HG02938 (cell line): Measurements from ENCODE around the gene TBC1D14.
A peak's percentile ranks its signal among the peaks of the same experiment; 100 is the strongest.
"Not testable (repeated sequence)": the region's sequence is repeated elsewhere in the genome, so short reads cannot be mapped to it uniquely, and the experiment has no call there.

ENCODE experiments used
- ATAC-seq: cut with Tn5 transposase; IDR thresholded peaks from one replicate; pipeline ENCODE4 v1.9.1; 2021; ENCODE audit warnings: mild to moderate bottlenecking, moderate library complexity; ENCODE audit not compliant: unreplicated experiment

Gene TBC1D14

GRCh38 chr4:6908432-6909112, 1.1 kb upstream of the TBC1D14 start:
- ATAC-seq, result no peak

GRCh38 chr4:6909970-6910339, 329 bp downstream of the TBC1D14 start:
- ATAC-seq, result peak; percentile 32

GRCh38 chr4:6910340-6910959, 824 bp downstream of the TBC1D14 start:
- no peak for ATAC-seq

- no peak for ATAC-seq
Measured at GRCh38 chr4:6910960-6911874, 1.6 kb downstream of the TBC1D14 start.

DNA sequence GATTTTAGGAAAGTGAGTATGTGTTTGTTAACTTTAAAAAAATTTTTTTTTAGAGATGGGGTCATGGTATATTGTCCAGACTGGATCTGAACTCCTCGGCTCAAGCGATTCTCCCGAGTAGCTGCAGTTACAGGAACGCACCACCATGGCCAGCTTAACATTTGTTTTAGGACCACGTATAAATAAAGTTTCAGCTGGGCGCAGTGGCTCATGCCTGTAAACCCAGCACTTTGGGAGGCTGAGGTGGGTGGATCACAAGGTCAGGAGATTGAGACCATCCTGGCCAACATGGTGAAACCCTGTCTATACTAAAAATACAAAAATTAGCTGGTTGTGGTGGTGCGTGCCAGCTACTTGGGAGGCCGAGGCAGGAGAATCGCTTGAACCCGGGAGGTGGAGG, 2.3 kb downstream of the TBC1D14 start:
- ATAC-seq, result not testable (repeated sequence)

DNA sequence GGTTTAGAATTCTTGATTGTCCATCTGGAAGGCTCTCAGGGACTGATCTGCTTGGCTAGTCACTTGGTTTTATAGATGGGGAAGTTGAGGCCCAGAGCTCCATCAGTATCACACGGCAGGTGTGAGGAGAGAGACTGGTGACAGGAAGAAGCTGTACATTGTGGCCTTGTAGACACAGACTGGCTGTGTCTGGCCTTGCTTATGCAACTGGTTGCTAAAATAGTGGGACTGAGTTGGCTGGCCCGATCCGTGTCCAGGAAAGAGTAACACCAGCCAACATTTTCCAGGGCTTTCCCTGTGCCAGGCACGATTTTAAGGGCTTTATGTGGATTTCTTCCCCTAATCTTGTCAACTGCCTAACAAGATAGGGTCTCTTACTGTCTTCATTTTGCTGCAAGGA, 2.8 kb downstream of the TBC1D14 start:
- ATAC-seq, result no peak

- ATAC-seq, result no peak
Measured at GRCh38 chr4:6913350-6913905, 3.8 kb downstream of the TBC1D14 start.

DNA sequence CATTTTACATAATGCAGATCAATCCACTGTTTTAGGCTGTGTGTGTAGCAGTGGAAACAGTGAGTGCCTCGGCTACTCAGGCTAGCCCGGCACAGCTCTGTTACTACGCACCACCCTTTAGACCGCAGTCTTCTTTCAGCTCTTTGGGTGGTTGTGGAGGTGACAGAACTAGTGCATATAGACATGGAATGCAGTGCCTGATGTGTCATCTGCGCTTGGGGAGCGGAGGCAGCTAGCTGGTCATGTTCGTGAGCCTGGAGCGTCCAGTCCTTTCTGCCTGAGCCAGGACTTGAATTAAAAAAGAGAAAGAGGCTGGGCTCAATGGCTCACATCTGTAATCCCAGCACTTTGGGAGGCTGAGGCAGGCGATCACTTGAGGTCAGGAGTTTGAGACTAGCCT, 4.8 kb downstream of the TBC1D14 start:
- no peak for ATAC-seq

DNA sequence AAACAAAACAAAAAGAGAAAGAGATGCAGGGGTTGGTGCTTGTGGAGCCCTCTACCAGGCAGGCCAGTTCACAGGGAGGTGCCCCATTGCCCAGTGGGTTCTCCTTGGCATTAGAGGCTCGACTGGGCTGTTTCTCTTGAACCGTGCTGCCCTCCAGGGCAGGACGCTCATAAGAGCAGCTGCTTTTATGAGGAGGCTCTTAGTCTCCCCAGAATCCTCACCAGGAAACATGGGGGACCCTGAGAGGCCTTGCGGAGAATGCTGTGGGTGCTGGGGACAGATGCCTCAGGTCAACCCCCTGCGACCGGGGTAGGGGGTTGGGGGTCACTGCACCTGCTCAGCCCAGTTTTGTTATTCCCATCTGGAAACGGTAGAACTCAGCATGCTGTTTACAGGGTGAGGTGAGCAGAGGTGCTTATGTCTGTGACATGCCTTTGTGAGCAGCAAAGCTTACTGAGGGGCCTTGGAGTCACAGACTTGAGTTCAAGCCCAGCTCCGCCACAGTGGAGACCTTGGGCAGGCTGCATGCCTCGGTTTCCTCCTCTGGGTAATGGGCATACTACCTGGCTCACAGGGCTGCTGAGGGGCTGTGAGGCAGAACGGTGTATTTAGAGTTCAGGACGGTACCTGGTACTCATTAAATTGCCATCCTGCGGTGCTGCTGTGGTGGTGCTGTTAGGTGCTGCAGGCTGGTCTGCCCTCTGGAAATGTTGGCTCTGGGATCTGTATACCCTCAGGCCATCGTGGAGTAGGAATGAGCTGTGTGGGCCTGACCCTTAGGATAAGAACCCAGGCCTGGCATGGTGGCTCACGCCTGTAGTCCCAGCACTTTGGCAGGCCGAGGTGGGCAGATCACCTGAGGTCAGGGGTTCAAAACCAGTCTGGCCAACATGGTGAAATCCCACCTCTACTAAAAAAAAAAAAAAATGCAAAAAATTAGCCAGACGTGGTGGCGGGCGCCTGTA, 5.7 kb downstream of the TBC1D14 start:
- no peak for ATAC-seq

GRCh38 chr4:6916069-6916586, 6.5 kb downstream of the TBC1D14 start:
- no peak for ATAC-seq

- no peak for ATAC-seq
Measured at GRCh38 chr4:6916587-6917460, 7.2 kb downstream of the TBC1D14 start.

- ATAC-seq, result peak; percentile 68
Measured at GRCh38 chr4:6917461-6918271, 8.0 kb downstream of the TBC1D14 start.

GRCh38 chr4:6918338-6918737, 8.7 kb downstream of the TBC1D14 start:
- no peak for ATAC-seq

- no peak for ATAC-seq
Measured at GRCh38 chr4:6920171-6920570, 10.5 kb downstream of the TBC1D14 start.

- ATAC-seq, result no peak
Measured at GRCh38 chr4:6923507-6923906, 13.9 kb downstream of the TBC1D14 start.

DNA sequence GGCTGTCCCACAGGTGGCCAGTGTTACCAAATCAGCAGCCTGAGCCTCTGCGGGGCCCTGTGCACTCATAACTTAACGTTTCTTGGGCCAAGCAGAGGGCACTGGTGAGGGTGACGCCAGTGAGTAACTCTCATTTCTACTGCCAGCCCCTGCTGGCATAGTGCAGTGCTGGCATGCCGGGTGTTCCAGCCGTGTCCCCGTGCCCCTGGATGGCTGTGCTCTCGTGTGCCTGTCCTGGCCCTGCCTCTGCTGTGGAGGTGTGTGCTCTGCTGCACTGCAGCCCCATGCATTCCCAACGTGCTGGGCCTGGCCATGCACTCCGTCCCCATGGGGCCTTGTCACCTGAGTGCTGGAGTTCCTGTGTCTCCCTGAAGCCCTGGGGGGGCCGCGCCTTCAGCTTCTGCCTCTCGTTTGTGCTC, 14.7 kb downstream of the TBC1D14 start:
- no peak for ATAC-seq

DNA sequence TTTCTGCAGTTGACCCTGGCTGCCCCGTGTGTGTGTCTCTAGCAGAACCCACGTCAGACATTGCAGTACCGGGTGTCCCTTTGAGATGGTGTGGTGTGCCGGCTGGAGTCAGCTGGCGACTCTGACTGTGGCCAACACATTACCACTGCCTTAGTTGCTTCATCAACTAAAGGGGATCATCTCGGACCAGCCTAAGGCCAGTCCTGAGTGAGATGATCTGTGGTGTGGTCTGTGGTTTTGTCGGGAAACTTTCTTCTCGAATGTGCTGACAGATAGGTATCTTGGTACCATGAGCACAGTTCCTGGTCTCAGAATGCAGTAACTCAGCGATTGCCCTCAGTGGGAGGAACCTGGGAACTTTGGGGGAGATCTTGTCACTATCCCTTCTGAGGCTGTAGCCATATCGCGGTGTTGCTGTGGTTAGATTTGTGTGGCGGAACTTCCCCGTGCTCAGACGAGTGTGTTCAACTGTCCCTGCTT, 15.8 kb downstream of the TBC1D14 start:
- ATAC-seq, result no peak

DNA sequence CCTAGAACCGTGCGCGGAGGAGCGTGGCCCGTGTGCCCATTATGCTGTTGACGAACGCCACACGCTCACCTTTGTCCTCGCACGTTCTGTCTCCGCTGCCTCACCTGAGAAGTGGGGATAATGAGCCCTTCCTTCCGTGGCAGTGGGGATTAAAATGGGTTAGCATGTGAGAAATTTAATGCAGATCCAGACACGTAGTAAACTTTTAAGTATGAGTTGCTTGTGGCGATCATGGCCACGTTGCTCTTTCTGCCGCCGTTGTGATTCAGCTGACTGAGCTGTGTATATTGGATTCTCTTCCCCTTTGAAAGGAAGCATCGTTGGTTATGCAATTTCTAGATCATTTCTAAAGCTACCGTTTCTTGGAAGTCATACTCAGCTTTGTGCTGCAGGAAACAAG, 16.5 kb downstream of the TBC1D14 start:
- no peak for ATAC-seq
